ENCODE measurements around the gene ARMH4.

- TF ChIP-seq CTCF (IDR thresholded peaks at IDR 0.05; ENCODE audit: low read depth, low read length, poor library complexity, severe bottlenecking) (peak; percentile 68), EZH2phosphoT487 (IDR thresholded peaks at IDR 0.05; ENCODE audit: borderline replicate concordance, low read length) (no peak)
Measured at GRCh38 chr14:58107947-58108552, 44.0 kb downstream of the ARMH4 start.

All from DOHH2 (cell line).